SW480 (cell line): ENCODE results near the gene NR2F2.

Source experiments
- DNase-seq: peaks from one replicate; pipeline ENCODE4 v3.0.0-alpha.2; 2016; ENCODE audit warnings: low spot score

The NR2F2 gene

DNA sequence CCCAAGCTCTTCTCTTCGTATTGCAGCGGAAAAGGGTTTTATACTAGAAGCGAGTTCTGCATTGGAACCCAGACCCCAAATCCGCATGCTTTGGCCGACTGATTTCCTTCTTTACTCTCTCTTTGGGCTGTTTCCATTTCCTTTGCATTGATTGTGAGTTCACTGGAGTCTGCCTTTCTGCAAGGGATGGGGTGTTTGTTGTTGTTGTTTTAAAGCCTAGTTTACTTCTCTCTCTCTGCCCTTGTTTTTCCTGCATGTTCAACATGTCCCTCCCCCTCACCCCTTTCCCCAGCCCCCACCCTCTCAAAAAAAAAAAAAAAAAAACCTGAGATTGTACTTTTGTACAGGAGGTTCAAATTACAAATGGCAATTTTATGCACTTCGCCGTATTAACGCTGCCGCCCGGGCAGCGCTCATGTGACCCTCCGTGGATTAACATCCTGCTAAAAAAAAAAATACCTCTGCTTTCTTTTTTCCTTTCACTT, 2.2 kb downstream of the NR2F2 start:
- DNase-seq: peak; percentile 22

DNA sequence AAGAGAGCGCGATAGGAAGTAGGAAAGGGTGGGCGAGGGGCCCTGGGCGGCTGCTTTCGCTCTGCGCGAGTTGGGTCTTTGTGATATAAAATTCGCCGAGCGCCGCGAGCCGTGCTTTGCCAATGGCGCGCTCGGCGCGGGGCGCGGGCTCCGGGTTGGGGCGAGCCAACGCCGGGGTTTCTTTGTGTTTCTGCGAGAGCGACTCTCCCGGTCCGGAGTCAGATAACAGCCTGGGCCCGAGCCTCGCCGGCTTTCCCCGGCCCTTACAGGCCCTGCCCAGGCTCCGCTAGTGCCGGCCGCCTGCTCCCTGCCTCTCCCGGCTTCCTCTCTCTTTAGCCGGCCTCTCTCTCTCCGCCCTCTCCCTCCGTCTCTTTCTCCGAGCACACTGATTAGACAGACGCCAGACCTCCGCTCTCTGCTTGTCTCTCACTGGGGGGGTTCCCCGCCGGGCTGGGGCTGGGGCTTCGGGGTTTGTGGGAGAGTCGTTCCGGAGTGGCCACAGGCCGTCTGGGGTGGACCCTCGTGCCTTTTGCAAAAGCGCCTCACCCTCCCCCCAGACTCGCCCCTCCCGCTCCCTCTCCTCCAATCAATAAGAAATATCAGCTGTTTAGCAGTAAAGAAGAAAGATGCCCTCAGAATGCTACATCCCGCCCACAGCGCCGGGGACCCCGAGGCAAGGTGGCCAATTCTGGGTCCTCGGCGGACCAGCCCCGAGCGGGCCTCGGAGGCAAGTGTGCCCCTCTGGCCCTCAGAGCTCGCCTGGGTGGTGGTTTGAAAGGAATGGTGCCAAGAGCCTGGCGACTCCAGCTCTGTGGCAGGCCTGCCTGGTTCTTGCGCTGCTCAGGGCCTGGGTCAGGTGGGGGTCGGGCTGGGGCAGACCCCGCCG, 2.9 kb downstream of the NR2F2 start:
- DNase-seq: peak; percentile 32

DNA sequence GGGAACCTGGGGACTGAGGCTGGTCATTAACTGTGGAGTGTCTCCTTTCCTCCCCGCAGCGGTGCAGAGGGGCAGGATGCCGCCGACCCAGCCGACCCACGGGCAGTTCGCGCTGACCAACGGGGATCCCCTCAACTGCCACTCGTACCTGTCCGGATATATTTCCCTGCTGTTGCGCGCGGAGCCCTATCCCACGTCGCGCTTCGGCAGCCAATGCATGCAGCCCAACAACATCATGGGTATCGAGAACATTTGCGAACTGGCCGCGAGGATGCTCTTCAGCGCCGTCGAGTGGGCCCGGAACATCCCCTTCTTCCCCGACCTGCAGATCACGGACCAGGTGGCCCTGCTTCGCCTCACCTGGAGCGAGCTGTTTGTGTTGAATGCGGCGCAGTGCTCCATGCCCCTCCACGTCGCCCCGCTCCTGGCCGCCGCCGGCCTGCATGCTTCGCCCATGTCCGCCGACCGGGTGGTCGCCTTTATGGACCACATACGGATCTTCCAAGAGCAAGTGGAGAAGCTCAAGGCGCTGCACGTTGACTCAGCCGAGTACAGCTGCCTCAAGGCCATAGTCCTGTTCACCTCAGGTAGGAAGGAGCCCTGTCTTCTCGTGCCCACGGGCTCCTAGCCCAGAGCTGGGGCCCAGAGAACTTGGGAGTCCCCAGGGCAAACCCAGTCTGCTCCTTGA, 3.7 kb downstream of the NR2F2 start:
- no peak for DNase-seq

GRCh38 chr15:96334705-96335410, 4.4 kb downstream of the NR2F2 start:
- DNase-seq: no peak

GRCh38 chr15:96335411-96336024, 5.0 kb downstream of the NR2F2 start:
- no peak for DNase-seq

DNA sequence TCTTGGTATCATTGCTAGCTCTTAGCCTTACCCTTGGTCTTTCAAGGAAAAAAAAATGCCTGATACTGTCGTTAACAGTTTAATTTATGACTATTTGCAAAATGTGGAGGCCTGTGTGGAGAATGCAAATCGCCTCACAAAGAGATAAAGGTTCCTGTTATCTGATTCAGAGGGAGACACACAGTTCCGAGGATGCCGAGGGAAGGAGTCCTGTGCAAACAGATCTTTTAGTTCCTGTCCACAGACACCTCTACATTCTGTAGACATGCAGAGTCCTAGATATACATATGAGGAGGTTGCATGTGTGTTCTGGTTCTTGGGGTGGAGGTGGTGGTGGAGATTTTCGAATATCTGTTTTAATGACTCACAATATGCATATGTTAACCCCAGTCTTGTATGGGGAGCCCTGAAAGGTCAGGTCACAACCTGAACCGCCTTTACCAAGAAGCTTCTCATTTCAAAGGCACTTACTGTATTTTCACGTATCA, 5.7 kb downstream of the NR2F2 start:
- no peak for DNase-seq

GRCh38 chr15:96336596-96337364, 6.3 kb downstream of the NR2F2 start:
- peak; percentile 20 for DNase-seq

DNA sequence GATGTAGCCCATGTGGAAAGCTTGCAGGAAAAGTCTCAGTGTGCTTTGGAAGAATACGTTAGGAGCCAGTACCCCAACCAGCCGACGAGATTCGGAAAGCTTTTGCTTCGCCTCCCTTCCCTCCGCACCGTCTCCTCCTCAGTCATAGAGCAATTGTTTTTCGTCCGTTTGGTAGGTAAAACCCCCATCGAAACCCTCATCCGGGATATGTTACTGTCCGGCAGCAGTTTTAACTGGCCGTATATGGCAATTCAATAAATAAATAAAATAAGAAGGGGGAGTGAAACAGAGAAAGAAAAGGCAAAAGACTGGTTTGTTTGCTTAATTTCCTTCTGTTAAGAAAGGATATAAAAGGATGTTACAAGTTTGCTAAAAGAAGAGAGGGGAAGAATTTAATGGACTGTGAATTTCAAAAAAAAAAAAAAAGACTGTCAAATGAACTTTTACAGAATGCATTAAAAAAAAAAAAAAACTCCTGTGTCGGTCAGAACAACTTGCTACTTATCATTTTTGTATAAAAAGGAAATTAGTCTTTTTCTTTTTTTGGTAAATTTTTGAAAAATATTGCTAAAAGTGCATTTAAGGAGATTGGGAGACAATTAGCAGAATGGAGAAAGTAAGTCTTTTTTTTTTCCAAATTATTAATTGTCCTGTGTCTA, 7.0 kb downstream of the NR2F2 start:
- peak; percentile 19 for DNase-seq

DNA sequence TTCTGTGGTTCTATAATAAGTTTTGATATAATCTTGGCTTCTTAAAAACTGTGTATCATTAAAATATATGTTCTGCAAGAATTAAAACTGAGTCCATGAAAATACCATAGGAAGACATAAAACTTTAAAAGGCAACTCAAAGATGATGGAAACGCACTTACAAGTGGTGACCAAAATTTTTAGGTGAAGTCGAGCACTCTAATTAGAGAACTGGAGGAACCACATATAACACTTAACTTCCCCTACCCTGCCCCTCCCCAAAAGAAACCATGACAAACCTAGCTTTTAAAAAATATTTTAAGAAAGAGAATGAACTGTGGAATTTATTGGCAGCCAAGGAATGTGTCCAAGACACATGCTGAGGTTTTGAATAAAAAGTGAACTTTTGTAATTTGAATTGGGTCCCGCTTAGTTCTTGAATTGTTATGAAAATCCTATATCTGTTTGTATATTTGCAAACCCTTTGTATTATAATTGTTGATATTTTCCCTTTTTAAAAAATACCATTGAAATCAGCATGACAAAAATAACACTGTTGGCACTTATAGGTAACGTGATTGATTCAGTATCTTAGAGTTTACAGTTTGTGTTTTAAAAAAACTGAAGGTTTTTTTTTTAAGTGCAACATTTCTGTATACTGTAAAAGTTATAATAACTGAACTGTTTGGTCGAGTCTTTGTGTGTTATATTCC, 7.7 kb downstream of the NR2F2 start:
- DNase-seq: no peak

- peak; percentile 23 for DNase-seq
Measured at GRCh38 chr15:96338766-96339618, 8.5 kb downstream of the NR2F2 start.

DNA sequence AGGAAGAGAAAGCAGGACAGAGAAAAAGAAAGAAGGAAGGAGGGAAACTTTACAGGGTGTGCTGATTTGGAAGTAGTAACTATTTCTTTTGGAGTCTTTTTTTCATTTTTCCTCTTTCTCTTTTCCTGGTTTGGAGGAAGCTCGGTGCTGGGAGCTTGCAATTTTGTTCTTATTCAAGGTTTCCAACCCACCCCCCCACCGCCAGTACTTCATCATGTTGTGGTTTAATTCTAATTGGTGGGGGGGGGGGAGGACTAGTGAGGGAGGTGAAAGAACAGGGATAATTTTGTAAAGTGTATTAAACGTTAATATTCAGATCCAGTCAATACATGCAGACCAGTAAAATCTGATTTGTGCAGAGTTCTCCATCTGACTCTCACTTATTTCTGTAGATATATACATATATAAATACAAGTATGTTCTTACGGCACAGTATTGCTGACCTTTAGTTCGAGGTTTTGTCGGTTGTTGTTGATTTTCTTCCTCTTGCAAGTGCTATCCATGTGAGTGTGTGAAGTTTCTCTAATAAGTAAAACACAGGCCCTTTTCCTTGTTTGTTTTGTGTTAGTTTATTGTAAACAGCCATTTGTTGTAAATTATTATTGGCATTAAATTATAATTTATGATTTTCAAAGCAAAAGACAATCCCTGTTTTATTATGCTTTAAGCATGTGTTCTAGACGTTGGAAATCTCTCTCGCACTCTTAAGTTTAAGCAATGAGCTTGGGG, 9.3 kb downstream of the NR2F2 start:
- peak; percentile 15 for DNase-seq

- DNase-seq: no peak
Measured at GRCh38 chr15:96340348-96340597, 9.8 kb downstream of the NR2F2 start.

- peak; percentile 53 for DNase-seq
Measured at GRCh38 chr15:96340598-96341512, 10.4 kb downstream of the NR2F2 start.

DNA sequence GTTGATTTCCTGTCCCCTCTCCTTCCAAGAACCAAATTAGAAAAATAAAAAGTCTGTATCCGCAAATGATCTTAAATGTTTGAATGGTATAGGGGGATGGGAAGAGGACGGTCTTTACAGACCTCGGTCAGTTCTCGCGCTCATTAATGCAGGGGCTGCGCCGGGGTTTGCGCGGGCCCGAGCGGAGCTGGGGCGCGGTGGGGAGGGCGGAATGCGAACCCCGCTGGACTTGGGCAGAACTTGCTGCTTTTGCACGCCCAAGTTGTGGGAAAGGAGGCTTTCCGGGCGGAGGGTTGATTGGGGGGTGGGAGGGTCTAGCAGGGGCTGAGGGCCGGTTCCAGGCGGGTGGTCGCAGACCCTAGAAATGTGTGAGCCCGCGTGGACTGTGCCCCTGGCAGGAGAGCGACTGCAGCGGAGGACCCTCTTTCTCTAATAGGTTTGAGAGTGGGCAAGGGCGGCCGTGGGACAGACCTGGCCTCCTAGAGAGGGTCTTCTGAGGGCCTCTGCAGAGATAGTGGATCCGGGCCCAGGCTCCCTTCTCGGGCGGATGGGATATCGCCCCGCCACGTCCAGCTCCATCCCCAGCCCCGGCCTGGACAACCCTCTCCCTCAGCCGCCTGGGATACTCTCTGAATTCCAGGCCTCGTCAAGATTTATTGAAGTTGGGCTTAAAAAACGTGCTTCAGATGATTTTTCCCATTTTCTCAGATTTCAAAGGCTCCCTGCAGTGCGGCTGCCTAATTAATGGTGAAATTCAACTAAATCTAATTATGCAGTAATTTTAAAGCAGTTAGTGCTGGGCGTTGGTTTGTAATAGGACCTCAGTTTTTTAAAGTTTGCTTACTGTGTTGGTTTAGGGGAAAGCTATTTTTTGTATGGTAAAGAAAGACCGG, 11.3 kb downstream of the NR2F2 start:
- no peak for DNase-seq

DNA sequence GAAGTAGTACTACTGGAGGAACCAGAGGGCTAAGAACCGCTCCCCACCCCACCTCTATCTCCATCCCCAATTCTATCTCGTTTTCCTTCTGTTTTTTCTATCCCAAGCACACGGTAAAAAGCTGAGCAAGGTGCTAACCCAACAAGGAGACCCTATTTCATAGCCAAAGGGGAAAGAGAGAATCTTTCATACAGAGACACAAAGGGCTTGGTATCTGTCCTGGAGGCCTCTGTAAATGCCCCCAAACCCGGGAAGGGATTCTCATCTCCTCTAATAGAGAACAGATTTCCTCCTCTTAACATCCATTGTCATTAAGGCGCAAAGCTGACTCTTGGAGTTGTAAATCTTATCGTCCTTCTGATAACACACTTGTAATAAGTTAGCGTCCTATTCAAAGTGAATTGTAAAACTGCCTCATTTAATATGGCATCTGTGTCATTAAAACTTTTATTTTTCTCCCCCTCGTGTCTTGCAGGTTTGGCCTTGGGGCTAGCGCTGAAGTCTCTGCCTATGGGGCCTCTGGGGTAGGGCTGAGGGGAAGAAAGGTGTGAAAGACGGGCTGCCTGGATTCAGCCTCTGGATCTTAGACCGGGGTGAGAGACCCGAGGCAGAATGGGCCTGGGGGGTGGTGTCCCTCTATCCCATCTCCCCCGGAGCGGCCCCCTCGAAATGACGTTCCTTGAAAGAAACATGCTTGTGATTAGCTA, 12.1 kb downstream of the NR2F2 start:
- no peak for DNase-seq
